ENCODE measurements around the gene SERPINI1. TPM values are rescaled to one million over a fixed set of nuclear protein-coding genes. Genes with fewer than 3 reads are reported as not detected.

The SERPINI1 gene
- total and polyA plus RNA-seq, 3 donors from 2014 or later = 13.3 to 24.0 (median 17.6) TPM

DNA sequence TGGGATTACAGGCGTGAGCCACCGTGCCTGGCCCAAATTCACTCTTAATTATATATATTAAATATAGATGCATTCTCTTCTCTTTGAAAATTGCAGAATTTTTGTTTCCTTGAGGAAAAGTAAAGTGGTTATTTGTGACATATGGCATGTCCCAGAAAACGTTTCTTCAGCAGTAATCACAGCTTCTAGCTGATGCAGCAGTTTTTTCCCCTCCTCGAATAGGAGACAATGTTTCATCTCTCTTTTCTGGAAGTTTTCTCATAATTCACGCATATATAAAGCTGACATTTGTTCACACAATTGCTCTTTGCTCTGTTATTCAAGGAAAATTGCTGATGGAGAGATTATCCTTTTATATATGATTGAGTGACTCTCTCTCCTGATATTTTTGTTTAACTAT lies 99.8 kb downstream of the SERPINI1 start:
- 70 to 87% methylated on average over 5 of the region's 5 CpGs for WGBS, 2 donors
- Histone ChIP-seq H3K27me3 (no peaks in the 10 kb centered on the region), H3K36me3 (ENCODE audit: low read depth, missing control alignments) (no peaks in the 10 kb centered on the region), H3K27ac (no peak overlapping the region), H3K4me3 (no peak overlapping the region), H3K4me1 (no peaks in the 10 kb centered on the region), H3K9me3 (no peaks in the 10 kb centered on the region)
- intact Hi-C loops (cut with DNase I; ENCODE audit: low total_unique reads) = no loop called here
- no peak for DNase-seq
- TF ChIP-seq POLR2A (IDR thresholded peaks at IDR 0.05) = no peak
- TF ChIP-seq, protein P1, sequence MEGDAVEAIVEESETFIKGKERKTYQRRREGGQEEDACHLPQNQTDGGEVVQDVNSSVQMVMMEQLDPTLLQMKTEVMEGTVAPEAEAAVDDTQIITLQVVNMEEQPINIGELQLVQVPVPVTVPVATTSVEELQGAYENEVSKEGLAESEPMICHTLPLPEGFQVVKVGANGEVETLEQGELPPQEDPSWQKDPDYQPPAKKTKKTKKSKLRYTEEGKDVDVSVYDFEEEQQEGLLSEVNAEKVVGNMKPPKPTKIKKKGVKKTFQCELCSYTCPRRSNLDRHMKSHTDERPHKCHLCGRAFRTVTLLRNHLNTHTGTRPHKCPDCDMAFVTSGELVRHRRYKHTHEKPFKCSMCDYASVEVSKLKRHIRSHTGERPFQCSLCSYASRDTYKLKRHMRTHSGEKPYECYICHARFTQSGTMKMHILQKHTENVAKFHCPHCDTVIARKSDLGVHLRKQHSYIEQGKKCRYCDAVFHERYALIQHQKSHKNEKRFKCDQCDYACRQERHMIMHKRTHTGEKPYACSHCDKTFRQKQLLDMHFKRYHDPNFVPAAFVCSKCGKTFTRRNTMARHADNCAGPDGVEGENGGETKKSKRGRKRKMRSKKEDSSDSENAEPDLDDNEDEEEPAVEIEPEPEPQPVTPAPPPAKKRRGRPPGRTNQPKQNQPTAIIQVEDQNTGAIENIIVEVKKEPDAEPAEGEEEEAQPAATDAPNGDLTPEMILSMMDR (IDR thresholded peaks at IDR 0.05) = no peak

DNA sequence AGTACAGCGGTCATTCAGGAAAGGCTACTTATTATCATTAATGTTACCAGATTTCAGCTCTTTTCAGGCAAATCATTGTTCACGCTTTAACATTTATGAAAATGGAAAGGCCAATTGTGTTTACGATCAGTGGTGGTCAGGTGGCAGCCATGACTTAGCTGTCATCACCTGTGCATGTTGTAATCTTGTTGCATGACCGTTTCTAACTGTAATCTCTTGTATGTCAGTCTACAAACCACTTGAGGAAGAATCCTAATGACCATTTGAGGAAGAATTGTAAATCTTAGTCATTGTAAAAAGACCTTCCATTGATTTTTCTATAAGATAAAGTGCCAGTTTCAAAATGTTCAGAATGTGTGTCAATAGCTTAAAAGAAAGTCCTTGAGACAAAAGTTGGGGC lies 100.4 kb downstream of the SERPINI1 start:
- TF ChIP-seq, protein P1 (IDR thresholded peaks at IDR 0.05) = no peak
- TF ChIP-seq POLR2A (IDR thresholded peaks at IDR 0.05) = no peak
- intact Hi-C loops (cut with DNase I; ENCODE audit: low total_unique reads) = no loop called here
- H3K36me3 ChIP-seq (ENCODE audit: low read depth, missing control alignments) = no peaks in the 10 kb centered on the region
- no peak overlapping the region for H3K27ac ChIP-seq
- DNase-seq = no peak
- H3K4me1 ChIP-seq = no peaks in the 10 kb centered on the region
- H3K27me3 ChIP-seq = no peaks in the 10 kb centered on the region
- no peak overlapping the region for H3K4me3 ChIP-seq
- WGBS, 2 donors = 89 to 93% methylated on average over 4 of the region's 4 CpGs
- no peaks in the 10 kb centered on the region for H3K9me3 ChIP-seq

DNA sequence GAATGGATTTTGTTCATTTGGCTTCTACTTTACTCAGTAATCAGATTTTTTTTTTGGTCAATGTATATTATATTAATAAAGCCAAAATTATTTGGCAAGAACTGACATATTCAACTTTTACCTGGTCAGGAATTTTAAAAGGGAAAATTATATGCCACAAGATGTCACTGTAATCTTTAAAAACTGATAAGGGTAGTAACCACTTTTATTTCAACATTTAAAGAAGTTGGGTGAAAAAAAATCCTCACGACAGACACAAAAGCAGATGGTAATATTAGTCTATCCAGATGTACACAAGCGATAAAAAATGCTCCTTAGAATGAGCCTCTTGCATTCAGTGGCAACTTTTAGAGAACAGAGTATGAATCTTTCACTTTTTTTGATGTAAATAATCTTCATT lies 101.9 kb downstream of the SERPINI1 start:
- no peaks in the 10 kb centered on the region for H3K4me1 ChIP-seq
- H3K4me3 ChIP-seq = no peak overlapping the region
- intact Hi-C loops (cut with DNase I; ENCODE audit: low total_unique reads) = no loop called here
- 46 to 53% methylated on average over 2 of the region's 2 CpGs for WGBS, 2 donors
- no peak for DNase-seq
- H3K27me3 ChIP-seq = no peaks in the 10 kb centered on the region
- TF ChIP-seq, protein P1 (IDR thresholded peaks at IDR 0.05) = no peak
- TF ChIP-seq POLR2A (IDR thresholded peaks at IDR 0.05) = no peak
- H3K9me3 ChIP-seq = no peaks in the 10 kb centered on the region
- H3K36me3 ChIP-seq (ENCODE audit: low read depth, missing control alignments) = no peaks in the 10 kb centered on the region
- no peak overlapping the region for H3K27ac ChIP-seq

DNA sequence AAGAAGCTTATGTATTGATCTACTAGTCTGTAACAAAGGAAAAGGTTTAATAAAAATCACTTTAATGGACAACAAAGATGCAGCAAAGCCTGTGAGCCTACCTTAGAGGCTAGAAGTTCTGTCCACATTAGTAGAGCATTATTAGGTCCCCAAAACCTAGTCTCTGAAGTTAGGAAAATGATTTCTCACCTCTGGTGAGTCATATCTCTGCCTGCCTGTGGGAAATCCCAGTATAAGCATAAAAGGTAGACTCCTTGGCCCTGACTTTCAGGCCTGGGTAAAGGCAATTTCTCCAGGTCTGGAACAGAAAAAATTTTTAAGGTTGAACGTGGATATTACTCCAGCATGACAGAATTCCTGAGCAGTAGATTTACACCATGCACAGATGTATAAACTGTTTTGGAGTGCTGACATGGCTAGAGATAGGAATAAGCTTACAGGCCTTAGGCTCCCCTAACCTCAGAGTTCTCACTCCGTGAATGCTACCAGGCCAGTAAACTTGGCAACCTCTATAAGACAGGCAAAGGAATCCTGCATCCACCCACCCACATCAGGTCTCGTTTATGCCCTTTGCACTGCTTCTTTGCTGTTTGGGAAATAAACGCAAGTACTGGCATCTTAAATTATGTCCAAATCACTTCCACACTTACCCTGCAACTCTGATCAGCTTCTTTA lies 104.1 kb downstream of the SERPINI1 start:
- H3K4me1 ChIP-seq = no peaks in the 10 kb centered on the region
- H3K4me3 ChIP-seq = no peak overlapping the region
- no peak overlapping the region for H3K27ac ChIP-seq
- H3K27me3 ChIP-seq = no peaks in the 10 kb centered on the region
- 83 to 86% methylated on average over 4 of the region's 4 CpGs for WGBS, 2 donors
- H3K36me3 ChIP-seq (ENCODE audit: low read depth, missing control alignments) = no peaks in the 10 kb centered on the region
- no peak for DNase-seq
- H3K9me3 ChIP-seq = no peaks in the 10 kb centered on the region
- TF ChIP-seq, protein P1 (IDR thresholded peaks at IDR 0.05) = no peak
- TF ChIP-seq POLR2A (IDR thresholded peaks at IDR 0.05) = no peak
- intact Hi-C loops (cut with DNase I; ENCODE audit: low total_unique reads) = no loop called here

DNA sequence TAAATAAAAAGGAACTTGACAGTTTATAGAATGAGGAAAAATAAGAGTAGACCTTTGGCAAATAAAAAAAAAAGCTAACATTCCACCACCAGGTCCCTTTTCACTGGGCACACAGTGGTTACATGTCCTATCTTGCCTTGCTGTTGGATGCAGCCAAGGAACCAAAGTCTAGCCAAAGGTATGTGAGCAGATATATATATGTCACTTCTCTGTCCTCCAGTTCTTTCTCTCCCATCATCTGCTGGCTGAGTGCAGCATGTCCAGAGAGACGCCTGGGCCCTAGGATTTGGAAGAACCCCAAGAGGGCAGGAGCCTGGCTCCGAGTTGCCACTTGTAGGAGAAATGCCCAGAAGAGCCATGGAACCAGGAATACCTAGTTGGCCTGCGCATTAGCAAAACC lies 104.7 kb downstream of the SERPINI1 start:
- Histone ChIP-seq H3K4me1 (no peaks in the 10 kb centered on the region), H3K9me3 (no peaks in the 10 kb centered on the region), H3K27me3 (no peaks in the 10 kb centered on the region), H3K4me3 (no peak overlapping the region), H3K36me3 (ENCODE audit: low read depth, missing control alignments) (no peaks in the 10 kb centered on the region), H3K27ac (no peak overlapping the region)
- DNase-seq = no peak
- 92 to 93% methylated on average over 3 of the region's 3 CpGs for WGBS, 2 donors
- no peak for TF ChIP-seq POLR2A (IDR thresholded peaks at IDR 0.05)
- TF ChIP-seq, protein P1 (IDR thresholded peaks at IDR 0.05) = no peak
- intact Hi-C loops (cut with DNase I; ENCODE audit: low total_unique reads) = no loop called here

All from testis (tissue), 3 donors.